ENCODE measurements around the gene CNPY4. TPM values are rescaled to one million over a fixed set of nuclear protein-coding genes. Genes with fewer than 3 reads are reported as not detected.
A peak's percentile ranks its signal among the peaks of the same experiment; 100 is the strongest.

CNPY4 gene
- total RNA-seq, 1 experiment from 2014 or later, result 10.4 TPM

DNA sequence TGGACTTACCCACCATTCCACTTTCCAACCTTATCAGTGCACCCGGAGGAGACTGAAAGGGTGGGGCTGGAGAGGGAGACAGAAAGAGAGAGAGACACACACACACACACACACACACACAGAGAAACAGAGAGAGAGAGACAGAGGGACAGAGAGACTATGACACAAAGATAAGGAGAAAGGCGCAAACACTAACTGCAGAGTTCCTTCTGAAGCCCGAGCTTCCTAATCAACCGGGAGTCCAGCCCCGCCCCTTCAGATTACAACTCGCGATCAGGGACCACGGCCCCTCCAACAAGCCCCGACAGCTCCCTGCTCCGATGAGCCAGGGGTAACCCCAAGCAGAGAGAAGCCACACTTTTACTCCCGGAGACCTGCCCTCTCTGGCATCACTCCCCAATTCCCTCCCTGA is 48.5 kb downstream of the CNPY4 start:
- Histone ChIP-seq H3K4me2 (ENCODE audit: insufficient read depth, insufficient read length, low read length) (peak overlapping the region; percentile 65), H2AK5ac (ENCODE audit: insufficient read length, low read length) (no peak overlapping the region), H4K91ac (ENCODE audit: insufficient read length, low read depth, low read length) (no peak overlapping the region), H3K14ac (ENCODE audit: insufficient read depth, low read length) (0 out of 2 replicates have a peak overlapping the region, but pooled peaks have one; percentile 16), H3K27ac (ENCODE audit: insufficient read length, low read depth, low read length) (no peak overlapping the region), H3K23ac (ENCODE audit: insufficient read length, low read depth, low read length) (no peak overlapping the region), H3K79me1 (ENCODE audit: insufficient read depth, low read depth, low read length, poor library complexity, severe bottlenecking) (no peaks in the 10 kb centered on the region), H3K23me2 (ENCODE audit: insufficient read length, low read depth, low read length, poor library complexity, severe bottlenecking) (peaks cover 11% of the 10 kb centered on the region), H4K8ac (replicated peaks; ENCODE audit: insufficient read length, low read depth, low read length) (no peak overlapping the region), H3K9ac (ENCODE audit: extremely low read depth, insufficient read length, low read length) (peak overlapping the region; percentile 23), H2BK120ac (ENCODE audit: low read depth, low read length, poor library complexity, severe bottlenecking) (no peak overlapping the region), H2BK20ac (ENCODE audit: low read depth, low read length, poor library complexity, severe bottlenecking) (no peak overlapping the region), H2BK12ac (ENCODE audit: insufficient read length, low read depth, low read length) (no peak overlapping the region), H2BK15ac (ENCODE audit: low read depth, low read length) (no peak overlapping the region), H4K20me1 (ENCODE audit: control insufficient read depth, insufficient read depth, insufficient read length) (no peaks in the 10 kb centered on the region), H3K9me3 (ENCODE audit: control insufficient read depth, low read depth, low read length) (no peaks in the 10 kb centered on the region), H3K4me1 (ENCODE audit: insufficient read depth, low read length) (peaks cover 10% of the 10 kb centered on the region), H3T11ph (ENCODE audit: low read length) (no peak overlapping the region), H3K18ac (ENCODE audit: insufficient read length, low read depth, low read length) (no peak overlapping the region), H2AFZ (ENCODE audit: low read length) (no peak overlapping the region), H3K56ac (ENCODE audit: insufficient read length, low read depth, low read length) (no peak overlapping the region), H2BK5ac (ENCODE audit: insufficient read length, low read length) (no peak overlapping the region), H3K27me3 (ENCODE audit: insufficient read depth, low read length) (no peaks in the 10 kb centered on the region; the same call in 1 of the 2 replicates), H4K5ac (ENCODE audit: insufficient read length, low read depth, low read length) (no peak overlapping the region), H3K4ac (ENCODE audit: low read depth, low read length) (no peak overlapping the region), H3K79me2 (ENCODE audit: insufficient read depth, low read length) (no peaks in the 10 kb centered on the region)
- Mint-ChIP-seq H3K36me3 (ENCODE audit: insufficient read depth in 1 of 3, low read depth in 3 of 3) (peaks cover 3 to 11% (median 4%) of the 10 kb centered on the region in 3 experiments; a peak in 3 of 7 replicates), H3K27ac (peak overlapping the region in 2 of 3 experiments; percentile 24 to 86; a peak in 2 of 7 replicates), H3K27me3 (ENCODE audit: low read depth) (peaks cover 32% of the 10 kb centered on the region), H3K4me1 (peaks cover 46 to 57% of the 10 kb centered on the region in 2 experiments), H3K9me3 (no peaks in the 10 kb centered on the region; a peak in 1 of 5 replicates), H3K4me3 (peak overlapping the region; percentile 74 to 82)
- TF ChIP-seq, protein P1, sequence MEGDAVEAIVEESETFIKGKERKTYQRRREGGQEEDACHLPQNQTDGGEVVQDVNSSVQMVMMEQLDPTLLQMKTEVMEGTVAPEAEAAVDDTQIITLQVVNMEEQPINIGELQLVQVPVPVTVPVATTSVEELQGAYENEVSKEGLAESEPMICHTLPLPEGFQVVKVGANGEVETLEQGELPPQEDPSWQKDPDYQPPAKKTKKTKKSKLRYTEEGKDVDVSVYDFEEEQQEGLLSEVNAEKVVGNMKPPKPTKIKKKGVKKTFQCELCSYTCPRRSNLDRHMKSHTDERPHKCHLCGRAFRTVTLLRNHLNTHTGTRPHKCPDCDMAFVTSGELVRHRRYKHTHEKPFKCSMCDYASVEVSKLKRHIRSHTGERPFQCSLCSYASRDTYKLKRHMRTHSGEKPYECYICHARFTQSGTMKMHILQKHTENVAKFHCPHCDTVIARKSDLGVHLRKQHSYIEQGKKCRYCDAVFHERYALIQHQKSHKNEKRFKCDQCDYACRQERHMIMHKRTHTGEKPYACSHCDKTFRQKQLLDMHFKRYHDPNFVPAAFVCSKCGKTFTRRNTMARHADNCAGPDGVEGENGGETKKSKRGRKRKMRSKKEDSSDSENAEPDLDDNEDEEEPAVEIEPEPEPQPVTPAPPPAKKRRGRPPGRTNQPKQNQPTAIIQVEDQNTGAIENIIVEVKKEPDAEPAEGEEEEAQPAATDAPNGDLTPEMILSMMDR (conservative IDR thresholded peaks at IDR 0.05), result no peak
- WGBS (ENCODE audit: extremely low coverage, insufficient read length, low lambda C conversion rate), result no CpG with 5 or more reads among the region's 11 CpGs
- peak; percentile 40 for DNase-seq

Data from H9 (cell line).